Measurements from ENCODE around the gene TRAM2. TPM values are rescaled to one million over a fixed set of nuclear protein-coding genes. Genes with fewer than 3 reads are reported as not detected.

Gene TRAM2
- total and polyA plus RNA-seq, 9 of the 15 experiments (the other 6 are each of a cell fraction or from before 2014, with no cell fraction given) = 2.6 to 13.3 (median 8.9) TPM

DNA sequence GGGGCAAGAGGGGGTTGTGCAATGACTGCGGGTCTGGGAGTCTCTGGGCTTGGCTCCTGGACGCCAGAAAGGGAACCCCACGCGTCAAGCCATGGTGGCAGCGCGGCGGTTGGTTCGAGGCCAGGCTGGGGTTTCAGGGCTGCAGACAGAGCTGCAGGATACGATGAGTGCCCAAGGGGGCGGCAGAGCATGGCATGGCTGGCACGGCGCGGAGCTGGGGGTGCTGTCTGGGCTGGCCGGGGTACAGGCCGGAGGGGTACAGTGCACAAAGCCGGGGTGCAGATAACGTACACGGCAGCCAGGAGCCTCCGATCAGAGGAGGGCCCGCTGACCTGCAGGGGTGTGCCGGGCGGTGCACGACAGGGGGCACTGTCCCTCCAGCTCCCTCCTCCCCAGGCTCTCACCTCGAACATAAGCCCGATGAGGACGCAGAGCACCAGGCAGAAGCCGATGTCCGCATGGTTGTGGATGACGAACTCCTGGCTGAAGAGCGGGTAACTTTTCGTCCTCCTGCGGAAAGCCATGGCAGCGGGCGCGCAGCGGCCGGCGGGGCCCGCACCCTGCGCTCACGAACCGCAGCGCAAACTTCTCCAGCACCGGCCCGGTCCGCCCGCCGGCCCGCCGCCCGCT is 353 bp downstream of the TRAM2 start (continued):
- TF ChIP-seq, protein P1, sequence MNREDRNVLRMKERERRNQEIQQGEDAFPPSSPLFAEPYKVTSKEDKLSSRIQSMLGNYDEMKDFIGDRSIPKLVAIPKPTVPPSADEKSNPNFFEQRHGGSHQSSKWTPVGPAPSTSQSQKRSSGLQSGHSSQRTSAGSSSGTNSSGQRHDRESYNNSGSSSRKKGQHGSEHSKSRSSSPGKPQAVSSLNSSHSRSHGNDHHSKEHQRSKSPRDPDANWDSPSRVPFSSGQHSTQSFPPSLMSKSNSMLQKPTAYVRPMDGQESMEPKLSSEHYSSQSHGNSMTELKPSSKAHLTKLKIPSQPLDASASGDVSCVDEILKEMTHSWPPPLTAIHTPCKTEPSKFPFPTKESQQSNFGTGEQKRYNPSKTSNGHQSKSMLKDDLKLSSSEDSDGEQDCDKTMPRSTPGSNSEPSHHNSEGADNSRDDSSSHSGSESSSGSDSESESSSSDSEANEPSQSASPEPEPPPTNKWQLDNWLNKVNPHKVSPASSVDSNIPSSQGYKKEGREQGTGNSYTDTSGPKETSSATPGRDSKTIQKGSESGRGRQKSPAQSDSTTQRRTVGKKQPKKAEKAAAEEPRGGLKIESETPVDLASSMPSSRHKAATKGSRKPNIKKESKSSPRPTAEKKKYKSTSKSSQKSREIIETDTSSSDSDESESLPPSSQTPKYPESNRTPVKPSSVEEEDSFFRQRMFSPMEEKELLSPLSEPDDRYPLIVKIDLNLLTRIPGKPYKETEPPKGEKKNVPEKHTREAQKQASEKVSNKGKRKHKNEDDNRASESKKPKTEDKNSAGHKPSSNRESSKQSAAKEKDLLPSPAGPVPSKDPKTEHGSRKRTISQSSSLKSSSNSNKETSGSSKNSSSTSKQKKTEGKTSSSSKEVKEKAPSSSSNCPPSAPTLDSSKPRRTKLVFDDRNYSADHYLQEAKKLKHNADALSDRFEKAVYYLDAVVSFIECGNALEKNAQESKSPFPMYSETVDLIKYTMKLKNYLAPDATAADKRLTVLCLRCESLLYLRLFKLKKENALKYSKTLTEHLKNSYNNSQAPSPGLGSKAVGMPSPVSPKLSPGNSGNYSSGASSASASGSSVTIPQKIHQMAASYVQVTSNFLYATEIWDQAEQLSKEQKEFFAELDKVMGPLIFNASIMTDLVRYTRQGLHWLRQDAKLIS (CRISPR knock-in tag; IDR thresholded peaks at IDR 0.05) = no peak
- TF ChIP-seq SAP30 (IDR thresholded peaks at IDR 0.05; ENCODE audit: borderline replicate concordance, insufficient read depth, low read depth, low read length, poor library complexity, severe bottlenecking) = peak; percentile 65
- TF ChIP-seq SREBF2 (CRISPR knock-in tag; IDR thresholded peaks at IDR 0.05) = 0 out of 2 replicates have a peak, but pooled peaks have one; percentile 59
- TF ChIP-seq, protein P2, sequence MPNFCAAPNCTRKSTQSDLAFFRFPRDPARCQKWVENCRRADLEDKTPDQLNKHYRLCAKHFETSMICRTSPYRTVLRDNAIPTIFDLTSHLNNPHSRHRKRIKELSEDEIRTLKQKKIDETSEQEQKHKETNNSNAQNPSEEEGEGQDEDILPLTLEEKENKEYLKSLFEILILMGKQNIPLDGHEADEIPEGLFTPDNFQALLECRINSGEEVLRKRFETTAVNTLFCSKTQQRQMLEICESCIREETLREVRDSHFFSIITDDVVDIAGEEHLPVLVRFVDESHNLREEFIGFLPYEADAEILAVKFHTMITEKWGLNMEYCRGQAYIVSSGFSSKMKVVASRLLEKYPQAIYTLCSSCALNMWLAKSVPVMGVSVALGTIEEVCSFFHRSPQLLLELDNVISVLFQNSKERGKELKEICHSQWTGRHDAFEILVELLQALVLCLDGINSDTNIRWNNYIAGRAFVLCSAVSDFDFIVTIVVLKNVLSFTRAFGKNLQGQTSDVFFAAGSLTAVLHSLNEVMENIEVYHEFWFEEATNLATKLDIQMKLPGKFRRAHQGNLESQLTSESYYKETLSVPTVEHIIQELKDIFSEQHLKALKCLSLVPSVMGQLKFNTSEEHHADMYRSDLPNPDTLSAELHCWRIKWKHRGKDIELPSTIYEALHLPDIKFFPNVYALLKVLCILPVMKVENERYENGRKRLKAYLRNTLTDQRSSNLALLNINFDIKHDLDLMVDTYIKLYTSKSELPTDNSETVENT (CRISPR knock-in tag; IDR thresholded peaks at IDR 0.05) = peak; percentile 11; the same call in 1 of the 2 replicates
- no peak for TF ChIP-seq ZNF75A (CRISPR knock-in tag; IDR thresholded peaks at IDR 0.05)
- TF ChIP-seq, protein P3, sequence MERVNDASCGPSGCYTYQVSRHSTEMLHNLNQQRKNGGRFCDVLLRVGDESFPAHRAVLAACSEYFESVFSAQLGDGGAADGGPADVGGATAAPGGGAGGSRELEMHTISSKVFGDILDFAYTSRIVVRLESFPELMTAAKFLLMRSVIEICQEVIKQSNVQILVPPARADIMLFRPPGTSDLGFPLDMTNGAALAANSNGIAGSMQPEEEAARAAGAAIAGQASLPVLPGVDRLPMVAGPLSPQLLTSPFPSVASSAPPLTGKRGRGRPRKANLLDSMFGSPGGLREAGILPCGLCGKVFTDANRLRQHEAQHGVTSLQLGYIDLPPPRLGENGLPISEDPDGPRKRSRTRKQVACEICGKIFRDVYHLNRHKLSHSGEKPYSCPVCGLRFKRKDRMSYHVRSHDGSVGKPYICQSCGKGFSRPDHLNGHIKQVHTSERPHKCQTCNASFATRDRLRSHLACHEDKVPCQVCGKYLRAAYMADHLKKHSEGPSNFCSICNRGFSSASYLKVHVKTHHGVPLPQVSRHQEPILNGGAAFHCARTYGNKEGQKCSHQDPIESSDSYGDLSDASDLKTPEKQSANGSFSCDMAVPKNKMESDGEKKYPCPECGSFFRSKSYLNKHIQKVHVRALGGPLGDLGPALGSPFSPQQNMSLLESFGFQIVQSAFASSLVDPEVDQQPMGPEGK (CRISPR knock-in tag; IDR thresholded peaks at IDR 0.05; ENCODE audit: borderline replicate concordance) = no peak
- 0 out of 2 replicates have a peak, but pooled peaks have one; percentile 54 for TF ChIP-seq ZBED1 (IDR thresholded peaks at IDR 0.05)
- no peak; the same call in 1 of the 2 replicates for TF ChIP-seq ZBTB1 (CRISPR knock-in tag; IDR thresholded peaks at IDR 0.05; ENCODE audit: borderline replicate concordance, low read depth)
- TF ChIP-seq ILK (tag; IDR thresholded peaks at IDR 0.05; ENCODE audit: borderline replicate concordance, low read depth) = no peak
- TF ChIP-seq EP300 (IDR thresholded peaks at IDR 0.05; ENCODE audit: low read length) = peak; percentile 21; the same call in 1 of the 2 replicates
- TF ChIP-seq, protein P4, sequence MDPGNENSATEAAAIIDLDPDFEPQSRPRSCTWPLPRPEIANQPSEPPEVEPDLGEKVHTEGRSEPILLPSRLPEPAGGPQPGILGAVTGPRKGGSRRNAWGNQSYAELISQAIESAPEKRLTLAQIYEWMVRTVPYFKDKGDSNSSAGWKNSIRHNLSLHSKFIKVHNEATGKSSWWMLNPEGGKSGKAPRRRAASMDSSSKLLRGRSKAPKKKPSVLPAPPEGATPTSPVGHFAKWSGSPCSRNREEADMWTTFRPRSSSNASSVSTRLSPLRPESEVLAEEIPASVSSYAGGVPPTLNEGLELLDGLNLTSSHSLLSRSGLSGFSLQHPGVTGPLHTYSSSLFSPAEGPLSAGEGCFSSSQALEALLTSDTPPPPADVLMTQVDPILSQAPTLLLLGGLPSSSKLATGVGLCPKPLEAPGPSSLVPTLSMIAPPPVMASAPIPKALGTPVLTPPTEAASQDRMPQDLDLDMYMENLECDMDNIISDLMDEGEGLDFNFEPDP (CRISPR knock-in tag; IDR thresholded peaks at IDR 0.05) = no peak
- no peak for TF ChIP-seq ETS2 (tag; IDR thresholded peaks at IDR 0.05; ENCODE audit: borderline replicate concordance, poor library complexity, severe bottlenecking)
- TF ChIP-seq, protein P5, sequence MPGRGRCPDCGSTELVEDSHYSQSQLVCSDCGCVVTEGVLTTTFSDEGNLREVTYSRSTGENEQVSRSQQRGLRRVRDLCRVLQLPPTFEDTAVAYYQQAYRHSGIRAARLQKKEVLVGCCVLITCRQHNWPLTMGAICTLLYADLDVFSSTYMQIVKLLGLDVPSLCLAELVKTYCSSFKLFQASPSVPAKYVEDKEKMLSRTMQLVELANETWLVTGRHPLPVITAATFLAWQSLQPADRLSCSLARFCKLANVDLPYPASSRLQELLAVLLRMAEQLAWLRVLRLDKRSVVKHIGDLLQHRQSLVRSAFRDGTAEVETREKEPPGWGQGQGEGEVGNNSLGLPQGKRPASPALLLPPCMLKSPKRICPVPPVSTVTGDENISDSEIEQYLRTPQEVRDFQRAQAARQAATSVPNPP (IDR thresholded peaks at IDR 0.05; ENCODE audit: borderline replicate concordance, insufficient read depth, insufficient read length) = no peak
- no peak for TF ChIP-seq MEF2A (IDR thresholded peaks at IDR 0.05; ENCODE audit: control insufficient read depth, low read depth, low read length)
- TF ChIP-seq PHF20 (IDR thresholded peaks at IDR 0.05; ENCODE audit: partially characterized antibody) = no peak
